ENCODE data around the gene OSBP2.

- no peak for TF ChIP-seq CTCF (optimal IDR thresholded peaks at IDR 0.05 in 1 of 3, IDR thresholded peaks at IDR 0.05 in 1 of 3, conservative IDR thresholded peaks at IDR 0.05 in 1 of 3; ENCODE audit: extremely low read depth in 1 of 3, insufficient read depth in 2 of 3, low read length in 3 of 3)
- TF ChIP-seq EZH2 (IDR thresholded peaks at IDR 0.05; ENCODE audit: low read length) = no peak
Measured at GRCh38 chr22:30792456-30792855, 97.8 kb downstream of the OSBP2 start.

All from keratinocyte (primary cell).